Trophoblast cell (in vitro differentiated cells and primary cell): Measurements from ENCODE around the gene LEP.

Experiments
- DNase-seq, 2 donors: peaks; one replicate each; pipeline ENCODE4 v3.0.0-alpha.2; 2016
- H2AFZ ChIP-seq: 2 replicates; pipeline ENCODE4 v1.6.1; 2013; ENCODE audit warnings: low read length, moderate library complexity, mild to moderate bottlenecking; ENCODE audit not compliant: insufficient read depth, poor library complexity
- H2AK5ac ChIP-seq: 2 replicates; pipeline ENCODE4 v1.6.1; 2013; ENCODE audit warnings: mild to moderate bottlenecking, low read length
- H2BK120ac ChIP-seq: 2 replicates; pipeline ENCODE4 v1.6.1; 2013; ENCODE audit warnings: low read length, mild to moderate bottlenecking, moderate library complexity; ENCODE audit not compliant: insufficient read depth, poor library complexity
- H2BK12ac ChIP-seq: 2 replicates; pipeline ENCODE4 v1.6.1; 2013; ENCODE audit warnings: mild to moderate bottlenecking, low read length, moderate library complexity
- H2BK5ac ChIP-seq: 2 replicates; pipeline ENCODE4 v1.6.1; 2013; ENCODE audit warnings: low read length, low read depth, moderate library complexity, mild to moderate bottlenecking; ENCODE audit not compliant: poor library complexity
- H3K14ac ChIP-seq: 2 replicates; pipeline ENCODE4 v1.6.1; 2013; ENCODE audit warnings: mild to moderate bottlenecking, low read length
- H3K18ac ChIP-seq: 2 replicates; pipeline ENCODE4 v1.6.1; 2013; ENCODE audit warnings: mild to moderate bottlenecking, low read length
- H3K23ac ChIP-seq: 2 replicates; pipeline ENCODE4 v1.6.1; 2013; ENCODE audit warnings: low read length
- H3K27ac ChIP-seq: 2 replicates; pipeline ENCODE4 v1.5.1; 2013; ENCODE audit warnings: low read depth, mild to moderate bottlenecking, inconsistent platforms, low read length, moderate library complexity
- H3K27me3 ChIP-seq: 2 replicates; pipeline ENCODE4 v1.6.1; 2013; ENCODE audit warnings: inconsistent platforms, mild to moderate bottlenecking, low read length, moderate library complexity; ENCODE audit not compliant: insufficient read depth
- H3K36me3 ChIP-seq, 2 experiments: 1 replicate in 1 of 2; 2 replicates in 1 of 2; pipeline ENCODE4 v1.6.1; 2013; ENCODE audit warnings: low read length in 2 of 2, mild to moderate bottlenecking in 2 of 2, moderate library complexity in 1 of 2; ENCODE audit not compliant: insufficient read depth in 2 of 2, control insufficient read depth in 1 of 2
- H3K4ac ChIP-seq: 2 replicates; pipeline ENCODE4 v1.6.1; 2013; ENCODE audit warnings: low read depth, mild to moderate bottlenecking, low read length, moderate library complexity
- H3K4me1 ChIP-seq, 2 experiments: 1 replicate in 1 of 2; 2 replicates in 1 of 2; pipeline ENCODE4 v1.6.1; 2013; ENCODE audit warnings: low read length in 2 of 2, mild to moderate bottlenecking in 2 of 2, moderate library complexity in 1 of 2; ENCODE audit not compliant: insufficient read depth in 2 of 2, control insufficient read depth in 1 of 2
- H3K4me2 ChIP-seq: 2 replicates; pipeline ENCODE4 v1.6.1; 2013; ENCODE audit warnings: inconsistent platforms, mild to moderate bottlenecking, low read length, moderate library complexity
- H3K4me3 ChIP-seq: 2 replicates; pipeline ENCODE4 v1.5.1; 2013; ENCODE audit warnings: mild to moderate bottlenecking, low read depth, low read length, inconsistent platforms
- H3K79me1 ChIP-seq: one replicate; pipeline ENCODE4 v1.6.1; 2013; ENCODE audit warnings: low read length
- H3K79me2 ChIP-seq: 2 replicates; pipeline ENCODE4 v1.6.1; 2013; ENCODE audit warnings: low read length, mild to moderate bottlenecking; ENCODE audit not compliant: control insufficient read depth, insufficient read depth, poor library complexity
- H3K9ac ChIP-seq: 2 replicates; pipeline ENCODE4 v1.6.1; 2013; ENCODE audit warnings: mild to moderate bottlenecking, low read length
- H3K9me3 ChIP-seq: 2 replicates; pipeline ENCODE4 v1.6.1; 2013; ENCODE audit warnings: low read depth, mild to moderate bottlenecking, control low read depth, inconsistent platforms, low read length; ENCODE audit not compliant: insufficient read depth
- H4K12ac ChIP-seq: 2 replicates; pipeline ENCODE4 v1.6.1; 2013; ENCODE audit warnings: low read depth, mild to moderate bottlenecking, low read length, moderate library complexity
- H4K8ac ChIP-seq: 2 replicates; pipeline ENCODE4 v1.6.1; 2013; ENCODE audit warnings: low read depth, mild to moderate bottlenecking, low read length, moderate library complexity
- H4K91ac ChIP-seq: one replicate; pipeline ENCODE4 v1.6.1; 2013; ENCODE audit warnings: low read depth, mild to moderate bottlenecking, low read length, moderate library complexity
- WGBS: extraction: QIAGEN DNeasy Blood & Tissue Kit; methylation state at CpG from one replicate; pipeline ENCODE4 v1.1.7; 2013; ENCODE audit warnings: missing lambda C conversion rate; ENCODE audit not compliant: insufficient read length, insufficient coverage; ENCODE audit errors: extremely low coverage; 5-methylcytosine and 5-hydroxymethylcytosine counted together

Gene LEP

GRCh38 chr7:128274246-128274883, 33.3 kb downstream of the LEP start:
- H3K36me3 ChIP-seq = no peaks in the 10 kb centered on the region
- DNase-seq = no peak

DNA sequence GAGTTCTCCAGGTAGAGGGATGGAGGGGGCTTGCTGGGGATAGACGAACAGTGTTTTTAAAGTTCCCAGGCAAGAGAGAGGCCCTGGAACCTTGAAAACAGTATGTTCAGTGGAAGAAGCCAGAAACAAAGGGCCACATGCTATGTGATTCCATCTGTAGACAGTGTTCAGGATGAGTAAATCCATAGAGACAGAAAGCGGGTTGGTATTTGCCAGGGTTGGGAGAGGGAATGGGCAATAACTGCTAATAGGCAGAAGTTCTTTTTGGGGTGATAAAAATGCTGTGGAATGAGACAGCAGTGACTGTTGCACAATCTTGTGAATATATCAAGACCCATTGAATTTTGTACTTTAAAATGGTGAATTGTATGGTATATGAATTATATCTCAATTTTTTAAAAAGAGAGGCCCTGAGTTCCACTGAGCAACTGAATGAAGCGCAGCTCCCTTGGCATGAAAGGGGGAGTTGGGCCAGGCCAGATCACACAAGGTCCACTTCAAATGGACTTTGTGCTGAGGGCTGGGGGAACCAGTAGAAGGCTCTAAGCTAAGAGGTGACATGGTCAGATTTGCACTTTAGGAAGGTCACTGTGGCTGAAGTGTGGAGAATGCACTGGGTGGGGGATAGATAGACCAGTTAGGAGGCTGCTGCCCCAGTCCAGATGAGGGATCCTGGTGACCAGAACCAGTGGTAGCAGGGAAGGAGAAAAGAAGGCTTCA, 34.0 kb downstream of the LEP start:
- Histone ChIP-seq H3K18ac (no peak overlapping the region), H3K27me3 (no peaks in the 10 kb centered on the region), H3K79me2 (no peaks in the 10 kb centered on the region), H2AK5ac (no peak overlapping the region), H3K4ac (no peak overlapping the region), H3K79me1 (no peaks in the 10 kb centered on the region), H2BK120ac (no peak overlapping the region), H3K23ac (no peak overlapping the region), H3K14ac (no peak overlapping the region), H4K8ac (no peak overlapping the region), H4K12ac (no peak overlapping the region), H2BK12ac (no peak overlapping the region), H3K9ac (no peak overlapping the region), H3K36me3 (no peaks in the 10 kb centered on the region), H3K9me3 (peaks cover 4% of the 10 kb centered on the region), H2BK5ac (no peak overlapping the region), H3K4me2 (no peak overlapping the region), H3K4me1 (no peaks in the 10 kb centered on the region), H3K27ac (no peak overlapping the region), H3K4me3 (no peak overlapping the region), H4K91ac (no peak overlapping the region), H2AFZ (no peak overlapping the region)
- DNase-seq = no peak
- WGBS = no CpG with 5 or more reads among the region's 3 CpGs

More at GRCh38 chr7:128274246-128274883, 33.3 kb downstream of the LEP start:
- peaks cover 4% of the 10 kb centered on the region for H3K9me3 ChIP-seq
- H4K12ac ChIP-seq = no peak overlapping the region
- H2BK5ac ChIP-seq = no peak overlapping the region
- H4K8ac ChIP-seq = no peak overlapping the region
- H3K9ac ChIP-seq = no peak overlapping the region
- H3K27me3 ChIP-seq = no peaks in the 10 kb centered on the region
- no peak overlapping the region for H2BK12ac ChIP-seq
- H2BK120ac ChIP-seq = no peak overlapping the region
- H3K18ac ChIP-seq = no peak overlapping the region
- no peak overlapping the region for H3K4me3 ChIP-seq
- H3K79me2 ChIP-seq = no peaks in the 10 kb centered on the region
- no peak overlapping the region for H3K4ac ChIP-seq
- no peak overlapping the region for H3K14ac ChIP-seq
- no peak overlapping the region for H3K27ac ChIP-seq
- H2AFZ ChIP-seq = no peak overlapping the region
- H3K23ac ChIP-seq = no peak overlapping the region
- no peak overlapping the region for H3K4me2 ChIP-seq
- H2AK5ac ChIP-seq = no peak overlapping the region
- H4K91ac ChIP-seq = no peak overlapping the region
- WGBS = no CpG with 5 or more reads among the region's 4 CpGs
- H3K79me1 ChIP-seq = no peaks in the 10 kb centered on the region
- H3K4me1 ChIP-seq = no peaks in the 10 kb centered on the region

GRCh38 chr7:128275681-128276080, 34.6 kb downstream of the LEP start:
- H2BK120ac ChIP-seq = no peak overlapping the region
- peaks cover 4% of the 10 kb centered on the region for H3K9me3 ChIP-seq
- no CpG with 5 or more reads among the region's 4 CpGs for WGBS
- H2AK5ac ChIP-seq = no peak overlapping the region
- H3K27me3 ChIP-seq = no peaks in the 10 kb centered on the region
- no peak overlapping the region for H3K9ac ChIP-seq
- H3K18ac ChIP-seq = no peak overlapping the region
- H3K4me1 ChIP-seq = no peaks in the 10 kb centered on the region
- H3K27ac ChIP-seq = no peak overlapping the region
- DNase-seq = no peak
- no peaks in the 10 kb centered on the region for H3K79me1 ChIP-seq
- H4K91ac ChIP-seq = no peak overlapping the region
- no peak overlapping the region for H3K23ac ChIP-seq
- H3K14ac ChIP-seq = no peak overlapping the region
- H3K4me3 ChIP-seq = no peak overlapping the region
- H4K12ac ChIP-seq = no peak overlapping the region
- H2BK12ac ChIP-seq = no peak overlapping the region
- H2AFZ ChIP-seq = no peak overlapping the region
- no peak overlapping the region for H4K8ac ChIP-seq
- H3K79me2 ChIP-seq = no peaks in the 10 kb centered on the region
- H3K4me2 ChIP-seq = no peak overlapping the region
- H2BK5ac ChIP-seq = no peak overlapping the region
- H3K4ac ChIP-seq = no peak overlapping the region
- no peaks in the 10 kb centered on the region for H3K36me3 ChIP-seq

GRCh38 chr7:128278366-128278765, 37.3 kb downstream of the LEP start:
- H3K9me3 ChIP-seq = peaks cover 6% of the 10 kb centered on the region
- H2BK120ac ChIP-seq = no peak overlapping the region
- H3K27me3 ChIP-seq = no peaks in the 10 kb centered on the region
- DNase-seq = no peak
- no peak overlapping the region for H2BK12ac ChIP-seq
- H3K4me2 ChIP-seq = no peak overlapping the region
- H3K79me2 ChIP-seq = no peaks in the 10 kb centered on the region
- no peak overlapping the region for H3K9ac ChIP-seq
- no peak overlapping the region for H3K18ac ChIP-seq
- no peak overlapping the region for H3K27ac ChIP-seq
- H3K4ac ChIP-seq = no peak overlapping the region
- no peak overlapping the region for H2BK5ac ChIP-seq
- H2AFZ ChIP-seq = no peak overlapping the region
- H3K4me3 ChIP-seq = no peak overlapping the region
- WGBS = no CpG with 5 or more reads among the region's 1 CpG
- no peak overlapping the region for H3K14ac ChIP-seq
- H4K91ac ChIP-seq = no peak overlapping the region
- H3K36me3 ChIP-seq = no peaks in the 10 kb centered on the region
- no peak overlapping the region for H4K12ac ChIP-seq
- no peak overlapping the region for H2AK5ac ChIP-seq
- no peak overlapping the region for H4K8ac ChIP-seq
- H3K23ac ChIP-seq = no peak overlapping the region
- H3K4me1 ChIP-seq = no peaks in the 10 kb centered on the region
- no peaks in the 10 kb centered on the region for H3K79me1 ChIP-seq
